ENCODE data around the gene MTA1. TPM values are rescaled to one million over a fixed set of nuclear protein-coding genes. Genes with fewer than 3 reads are reported as not detected.

The MTA1 gene
- total RNA-seq, 2 experiments from 2014 or later, result 109 to 127 TPM

GRCh38 chr14:105450864-105451720 is 31.5 kb downstream of the MTA1 start:
- Mint-ChIP-seq H3K4me3 (no peak overlapping the region), H3K9me3 (ENCODE audit: insufficient read depth) (no peaks in the 10 kb centered on the region), H3K36me3 (ENCODE audit: low read depth) (peaks cover 13% of the 10 kb centered on the region), H3K27ac (no peak overlapping the region), H3K4me1 (ENCODE audit: low read depth) (no peaks in the 10 kb centered on the region), H3K27me3 (ENCODE audit: low read depth) (no peaks in the 10 kb centered on the region)
- no peak for DNase-seq
- no peak for ATAC-seq
- ChIA-PET POLR2A (no interaction called here), CTCF (interaction anchor here (1.1 kb wide), 1 partner anchor 31 kb away, joined by 3 read pairs; no protein-coding TSS in a partner anchor)

- no peak overlapping the region for H3K4me3 Mint-ChIP-seq
Measured at GRCh38 chr14:105452963-105453362, 33.3 kb downstream of the MTA1 start.

DNA sequence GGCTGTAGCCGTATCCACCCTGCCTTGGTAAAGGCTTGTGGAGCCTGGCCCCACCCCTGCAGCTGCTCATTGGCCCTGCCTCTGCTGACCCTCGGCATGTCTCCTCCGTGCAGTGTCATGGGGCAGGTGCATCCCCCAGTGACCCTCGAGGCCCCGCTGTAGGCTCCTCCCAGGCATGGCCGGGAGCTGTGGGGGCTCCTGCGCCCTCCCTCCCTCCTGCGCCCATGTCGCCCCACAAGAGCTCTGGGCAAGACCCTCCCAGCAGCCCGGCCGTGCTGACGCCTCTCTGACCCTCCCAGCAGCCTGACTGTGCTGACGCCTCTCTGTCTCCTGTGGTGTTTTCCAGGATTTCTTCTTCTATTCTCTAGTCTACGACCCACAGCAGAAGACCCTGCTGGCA is 34.2 kb downstream of the MTA1 start:
- DNase-seq (no peak), ATAC-seq (no peak)
- peaks cover 13% of the 10 kb centered on the region for H3K36me3 Mint-ChIP-seq (ENCODE audit: low read depth)
- no peaks in the 10 kb centered on the region for H3K9me3 Mint-ChIP-seq (ENCODE audit: insufficient read depth)
- ChIA-PET POLR2A (no interaction called here), CTCF (interaction anchor here (1.9 kb wide), 1 partner anchor 36 kb away, joined by 4 read pairs; no protein-coding TSS in a partner anchor)
- no peaks in the 10 kb centered on the region for H3K4me1 Mint-ChIP-seq (ENCODE audit: low read depth)
- H3K27me3 Mint-ChIP-seq (ENCODE audit: low read depth), result no peaks in the 10 kb centered on the region
- no peak overlapping the region for H3K4me3 Mint-ChIP-seq
- H3K27ac Mint-ChIP-seq, result no peak overlapping the region

More at GRCh38 chr14:105452963-105453362, 33.3 kb downstream of the MTA1 start:
- POLR2A ChIA-PET, result interaction anchor here (0.6 kb wide), 1 partner anchor 15 kb away, joined by 3 read pairs; no protein-coding TSS in a partner anchor
- Mint-ChIP-seq H3K9me3 (ENCODE audit: insufficient read depth) (no peaks in the 10 kb centered on the region), H3K27me3 (ENCODE audit: low read depth) (no peaks in the 10 kb centered on the region), H3K27ac (no peak overlapping the region), H3K36me3 (ENCODE audit: low read depth) (peaks cover 13% of the 10 kb centered on the region), H3K4me1 (ENCODE audit: low read depth) (no peaks in the 10 kb centered on the region)
- no peak for ATAC-seq
- no peak for DNase-seq
- CTCF ChIA-PET, result interaction anchor here (1.9 kb wide), 1 partner anchor 37 kb away, joined by 4 read pairs; no protein-coding TSS in a partner anchor

- no peak for ATAC-seq
- DNase-seq, result no peak
- no peaks in the 10 kb centered on the region for H3K27me3 Mint-ChIP-seq (ENCODE audit: low read depth)
- no peaks in the 10 kb centered on the region for H3K4me1 Mint-ChIP-seq (ENCODE audit: low read depth)
- H3K9me3 Mint-ChIP-seq (ENCODE audit: insufficient read depth), result no peaks in the 10 kb centered on the region
- ChIA-PET CTCF (no interaction called here), POLR2A (interaction anchor here (0.6 kb wide), 1 partner anchor 134 kb away, joined by 3 read pairs; no protein-coding TSS in a partner anchor)
- H3K4me3 Mint-ChIP-seq, result no peak overlapping the region
- no peak overlapping the region for H3K27ac Mint-ChIP-seq
- H3K36me3 Mint-ChIP-seq (ENCODE audit: low read depth), result peaks cover 12% of the 10 kb centered on the region
Measured at GRCh38 chr14:105455086-105455640, 35.5 kb downstream of the MTA1 start.

GRCh38 chr14:105455766-105456660 is 36.4 kb downstream of the MTA1 start:
- POLR2A ChIA-PET, result no interaction called here
- no peaks in the 10 kb centered on the region for H3K4me1 Mint-ChIP-seq (ENCODE audit: low read depth)
- H3K27me3 Mint-ChIP-seq (ENCODE audit: low read depth), result no peaks in the 10 kb centered on the region
- no peak overlapping the region for H3K27ac Mint-ChIP-seq
- H3K36me3 Mint-ChIP-seq (ENCODE audit: low read depth), result peaks cover 9% of the 10 kb centered on the region
- H3K4me3 Mint-ChIP-seq, result no peak overlapping the region
- no peak for DNase-seq
- no peak for ATAC-seq
- CTCF ChIA-PET, result no interaction called here
- no peaks in the 10 kb centered on the region for H3K9me3 Mint-ChIP-seq (ENCODE audit: insufficient read depth)

GRCh38 chr14:105456736-105457617 is 37.4 kb downstream of the MTA1 start:
- CTCF ChIA-PET, result interaction anchor here (1.4 kb wide), 1 partner anchor 105 kb away, joined by 3 read pairs; no protein-coding TSS in a partner anchor
- H3K4me3 Mint-ChIP-seq, result no peak overlapping the region

DNA sequence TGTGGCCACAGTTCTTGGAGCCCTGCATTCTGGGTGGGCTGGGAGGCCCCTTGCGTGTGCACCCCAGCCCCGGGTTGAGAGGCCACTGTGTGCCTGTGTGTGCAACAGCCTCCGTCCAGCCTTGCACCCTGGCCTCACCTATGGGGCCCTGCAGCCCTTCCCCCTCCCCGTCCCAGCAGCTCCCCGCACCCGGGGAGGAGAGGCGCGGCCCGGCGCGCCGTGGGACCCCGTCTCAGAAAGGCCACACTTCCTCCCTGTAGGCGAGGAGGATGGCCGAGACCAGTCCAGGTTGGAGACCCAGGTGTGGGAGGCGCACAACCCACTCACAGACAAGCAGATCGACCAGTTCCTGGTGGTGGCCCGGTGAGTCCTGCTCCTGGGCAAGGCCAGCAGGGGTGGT is 38.4 kb downstream of the MTA1 start:
- POLR2A ChIA-PET, result interaction anchor here (1.1 kb wide), 1 partner anchor 16 kb away, joined by 4 read pairs; no protein-coding TSS in a partner anchor
- H3K4me3 Mint-ChIP-seq, result no peak overlapping the region
- peaks cover 11% of the 10 kb centered on the region for H3K36me3 Mint-ChIP-seq (ENCODE audit: low read depth)
- H3K9me3 Mint-ChIP-seq (ENCODE audit: insufficient read depth), result no peaks in the 10 kb centered on the region
- CTCF ChIA-PET, result interaction anchor here (1.4 kb wide), 1 partner anchor 106 kb away, joined by 3 read pairs; no protein-coding TSS in a partner anchor
- H3K4me1 Mint-ChIP-seq (ENCODE audit: low read depth), result no peaks in the 10 kb centered on the region
- no peaks in the 10 kb centered on the region for H3K27me3 Mint-ChIP-seq (ENCODE audit: low read depth)
- H3K27ac Mint-ChIP-seq, result no peak overlapping the region
- ATAC-seq (no peak), DNase-seq (no peak)

More at GRCh38 chr14:105456736-105457617, 37.4 kb downstream of the MTA1 start:
- no peak for DNase-seq
- peaks cover 10% of the 10 kb centered on the region for H3K36me3 Mint-ChIP-seq (ENCODE audit: low read depth)
- POLR2A ChIA-PET, result interaction anchor here (1.1 kb wide), 1 partner anchor 17 kb away, joined by 4 read pairs; no protein-coding TSS in a partner anchor
- H3K27ac Mint-ChIP-seq, result no peak overlapping the region
- H3K9me3 Mint-ChIP-seq (ENCODE audit: insufficient read depth), result no peaks in the 10 kb centered on the region
- H3K27me3 Mint-ChIP-seq (ENCODE audit: low read depth), result no peaks in the 10 kb centered on the region
- no peaks in the 10 kb centered on the region for H3K4me1 Mint-ChIP-seq (ENCODE audit: low read depth)
- ATAC-seq, result no peak

DNA sequence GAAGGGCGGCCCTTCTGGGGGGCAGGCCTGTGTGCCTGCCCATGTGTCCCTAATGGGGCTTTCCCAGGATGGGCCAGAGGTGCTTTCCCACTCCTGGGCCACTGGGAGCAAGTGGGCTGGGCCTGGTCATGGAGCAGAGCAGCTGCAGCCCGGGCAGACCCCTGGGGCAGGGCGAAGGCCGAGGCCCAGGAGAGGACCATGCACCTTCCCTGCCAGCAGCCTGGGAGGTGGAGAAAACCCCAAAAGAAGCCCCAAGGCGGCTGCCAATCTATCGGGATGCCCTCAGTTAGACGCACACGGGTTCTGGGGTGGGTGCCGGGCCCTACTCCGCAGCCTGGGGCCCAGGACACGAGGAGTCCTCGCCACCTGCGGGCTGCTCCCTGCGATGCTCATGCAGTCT is 38.9 kb downstream of the MTA1 start:
- Mint-ChIP-seq H3K9me3 (ENCODE audit: insufficient read depth) (no peaks in the 10 kb centered on the region), H3K4me3 (no peak overlapping the region), H3K27me3 (ENCODE audit: low read depth) (no peaks in the 10 kb centered on the region), H3K4me1 (ENCODE audit: low read depth) (no peaks in the 10 kb centered on the region), H3K36me3 (ENCODE audit: low read depth) (peaks cover 14% of the 10 kb centered on the region), H3K27ac (no peak overlapping the region)
- DNase-seq (no peak), ATAC-seq (no peak)
- CTCF ChIA-PET, result no interaction called here
- POLR2A ChIA-PET, result no interaction called here

GRCh38 chr14:105460116-105460515 is 40.5 kb downstream of the MTA1 start:
- Mint-ChIP-seq H3K36me3 (ENCODE audit: low read depth) (peaks cover 14% of the 10 kb centered on the region), H3K27me3 (ENCODE audit: low read depth) (no peaks in the 10 kb centered on the region), H3K4me3 (no peak overlapping the region), H3K27ac (no peak overlapping the region), H3K9me3 (ENCODE audit: insufficient read depth) (no peaks in the 10 kb centered on the region), H3K4me1 (ENCODE audit: low read depth) (no peaks in the 10 kb centered on the region)
- ChIA-PET CTCF (no interaction called here), POLR2A (no interaction called here)
- ATAC-seq (no peak), DNase-seq (no peak)

GRCh38 chr14:105460616-105461015 is 41.0 kb downstream of the MTA1 start:
- Mint-ChIP-seq H3K27ac (no peak overlapping the region), H3K36me3 (ENCODE audit: low read depth) (peaks cover 11% of the 10 kb centered on the region), H3K4me1 (ENCODE audit: low read depth) (no peaks in the 10 kb centered on the region), H3K9me3 (ENCODE audit: insufficient read depth) (no peaks in the 10 kb centered on the region), H3K27me3 (ENCODE audit: low read depth) (no peaks in the 10 kb centered on the region), H3K4me3 (no peak overlapping the region)
- ChIA-PET POLR2A (no interaction called here), CTCF (no interaction called here)
- DNase-seq (no peak), ATAC-seq (no peak)

DNA sequence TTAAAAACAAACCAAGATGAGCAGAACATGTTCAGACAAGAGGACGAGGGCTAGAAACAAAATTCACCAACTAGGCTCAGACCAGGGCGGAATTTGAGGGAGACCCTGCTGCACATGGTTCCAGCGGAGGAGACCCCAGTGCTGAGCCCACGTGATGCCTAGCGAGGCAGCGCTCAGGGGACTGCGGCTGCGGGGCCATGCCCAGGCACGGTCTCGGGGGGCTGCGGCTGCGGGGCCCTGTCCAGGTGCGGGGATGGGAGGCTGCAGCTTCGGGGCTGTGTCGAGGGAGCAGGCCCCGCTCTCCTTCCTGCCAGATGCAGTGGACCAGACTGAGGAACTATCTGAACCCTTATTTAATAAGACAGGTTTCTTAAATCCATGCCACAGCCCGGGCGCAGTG is 42.3 kb downstream of the MTA1 start:
- no peaks in the 10 kb centered on the region for H3K9me3 Mint-ChIP-seq (ENCODE audit: insufficient read depth)
- ATAC-seq, result no peak
- no peak overlapping the region for H3K27ac Mint-ChIP-seq
- POLR2A ChIA-PET, result no interaction called here
- CTCF ChIA-PET, result no interaction called here
- H3K36me3 Mint-ChIP-seq (ENCODE audit: low read depth), result peaks cover 10% of the 10 kb centered on the region
- no peaks in the 10 kb centered on the region for H3K4me1 Mint-ChIP-seq (ENCODE audit: low read depth)
- H3K27me3 Mint-ChIP-seq (ENCODE audit: low read depth), result no peaks in the 10 kb centered on the region
- H3K4me3 Mint-ChIP-seq, result no peak overlapping the region
- no peak for DNase-seq
